Esophagus squamous epithelium (tissue), 5 donors: ENCODE measurements around the gene SNTN. TPM values are rescaled to one million over a fixed set of nuclear protein-coding genes. Genes with fewer than 3 reads are reported as not detected.

ENCODE experiments used
- DNase-seq: peaks from one replicate; lab custom pipeline; 2025; lab: John Stamatoyannopoulos, UW
- H3K27ac ChIP-seq, 4 donors: fragments of 200-600 bp; sonication (generic); one replicate each; pipeline ENCODE4 v1.5.1; 2016 to 2019; ENCODE audit warnings: mild to moderate bottlenecking in 1 of 4
- H3K27me3 ChIP-seq, 4 donors: fragments of 200-600 bp; sonication (generic); 1 replicate in 3 of 4; 2 replicates in 1 of 4; pipeline versions ENCODE4 v1.5.1 to v1.6.0; 2017 to 2021; ENCODE audit warnings: antibody characterized with exemption in 1 of 4
- H3K36me3 ChIP-seq, 3 donors: fragments of 200-600 bp; sonication (generic); one replicate each; pipeline ENCODE4 v1.5.1; 2016 to 2019
- H3K4me1 ChIP-seq, 3 donors: fragments of 200-600 bp; sonication (generic); one replicate each; pipeline ENCODE4 v1.5.1; 2017 to 2019
- H3K4me3 ChIP-seq, 4 donors: fragments of 200-600 bp; sonication (generic); 1 replicate in 3 of 4; 2 replicates in 1 of 4; pipeline ENCODE4 v1.5.1; 2016 to 2019; ENCODE audit warnings: mild to moderate bottlenecking in 2 of 4, moderate library complexity in 1 of 4
- H3K9me3 ChIP-seq, 3 donors: fragments of 200-600 bp; sonication (generic); one replicate each; pipeline ENCODE4 v1.5.1; 2016 to 2019
- CTCF ChIP-seq, 6 experiments: fragments of 450-650 bp in 4 of 6; fragments of 200-600 bp in 2 of 6; sonication (generic) in 2 of 6; IDR thresholded peaks; one replicate each; pipeline ENCODE4 v1.5.1; 2016 to 2019; ENCODE audit warnings: antibody characterized with exemption in 6 of 6, mild to moderate bottlenecking in 4 of 6, moderate library complexity in 4 of 6
- POLR2A ChIP-seq, 4 donors: fragments of 450-650 bp; IDR thresholded peaks; one replicate each; pipeline ENCODE4 v1.6.1; 2017; ENCODE audit warnings: antibody characterized with exemption in 4 of 4, mild to moderate bottlenecking in 4 of 4, moderate library complexity in 3 of 4
- whole genome bisulfite sequencing, 2 donors: methylation state at CpG; one replicate each; pipeline ENCODE4 v1.1.5; 2018; 5-methylcytosine and 5-hydroxymethylcytosine counted together
- intact Hi-C: fragments of 100-400 bp; cut with DNase I; formaldehyde crosslinking; loops from one replicate; pipeline ENCODE4 v1.15.0; 2022
- total RNA-seq, 4 donors: library from RNA; depleted of rRNA; stranded (reverse); fragments of >200 nt; gene quantifications; one replicate each; pipeline ENCODE4 v1.1.0, GENCODE V29; 2016
- donor health status: DM: yes; HTN: yes; CAD: no.

SNTN gene
- total RNA-seq, 4 donors from 2014 or later, result not detected

GRCh38 chr3:63684081-63684480 is 31.6 kb downstream of the SNTN start:
- no peaks in the 10 kb centered on the region for H3K9me3 ChIP-seq
- no peaks in the 10 kb centered on the region for H3K4me1 ChIP-seq
- no peaks in the 10 kb centered on the region for H3K36me3 ChIP-seq
- H3K27ac ChIP-seq, result no peak overlapping the region
- TF ChIP-seq POLR2A (IDR thresholded peaks at IDR 0.05) (no peak), CTCF (IDR thresholded peaks at IDR 0.05) (no peak)
- H3K4me3 ChIP-seq, result no peak overlapping the region
- WGBS, 2 donors, result 50 to 57% methylated on average over 6 of the region's 6 CpGs
- no peak for DNase-seq
- intact Hi-C loops, result no loop called here
- H3K27me3 ChIP-seq, result no peaks in the 10 kb centered on the region

DNA sequence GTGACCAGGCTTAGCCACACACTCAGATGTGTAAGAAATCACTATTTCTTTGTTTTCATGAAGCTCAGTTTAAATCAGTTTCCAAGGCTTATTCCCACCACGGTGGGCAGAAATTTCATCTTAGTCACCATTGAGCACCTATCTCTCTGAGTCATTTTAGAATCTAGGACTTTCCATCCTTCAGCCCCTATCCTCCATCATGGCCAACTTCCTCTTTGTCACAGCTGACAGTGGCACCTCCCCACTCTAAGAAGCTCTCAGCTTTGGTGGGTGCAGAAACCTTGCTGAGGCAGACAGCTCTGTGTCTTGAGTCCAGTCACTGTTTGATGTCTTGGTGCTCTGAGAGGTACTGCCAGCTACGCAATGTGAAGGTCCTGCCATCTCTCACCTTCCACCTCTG is 32.9 kb downstream of the SNTN start:
- Histone ChIP-seq H3K27ac (no peak overlapping the region), H3K9me3 (no peaks in the 10 kb centered on the region), H3K4me1 (no peaks in the 10 kb centered on the region), H3K36me3 (no peaks in the 10 kb centered on the region), H3K4me3 (no peak overlapping the region), H3K27me3 (no peaks in the 10 kb centered on the region)
- WGBS, 2 donors, result 77 to 87% methylated on average over 2 of the region's 2 CpGs
- DNase-seq, result no peak
- intact Hi-C loops, result no loop called here
- TF ChIP-seq POLR2A (IDR thresholded peaks at IDR 0.05) (no peak), CTCF (IDR thresholded peaks at IDR 0.05) (no peak)

- Histone ChIP-seq H3K4me3 (no peak overlapping the region), H3K4me1 (no peaks in the 10 kb centered on the region), H3K27ac (no peak overlapping the region), H3K36me3 (no peaks in the 10 kb centered on the region), H3K9me3 (no peaks in the 10 kb centered on the region), H3K27me3 (no peaks in the 10 kb centered on the region)
- TF ChIP-seq CTCF (IDR thresholded peaks at IDR 0.05) (no peak), POLR2A (IDR thresholded peaks at IDR 0.05) (no peak)
- no peak for DNase-seq
- 61 to 62% methylated on average over 8 to 9 of the region's 9 CpGs for WGBS, 2 donors
- intact Hi-C loops, result no loop called here
Observed at GRCh38 chr3:63687278-63688225, 35.1 kb downstream of the SNTN start.

GRCh38 chr3:63689285-63689684 is 36.8 kb downstream of the SNTN start:
- Histone ChIP-seq H3K9me3 (no peaks in the 10 kb centered on the region), H3K4me1 (no peaks in the 10 kb centered on the region), H3K4me3 (no peak overlapping the region), H3K27me3 (no peaks in the 10 kb centered on the region), H3K27ac (no peak overlapping the region), H3K36me3 (no peaks in the 10 kb centered on the region)
- intact Hi-C loops, result no loop called here
- no peak for DNase-seq
- WGBS, 2 donors, result 33 to 57% methylated on average over 1 of the region's 1 CpG
- TF ChIP-seq CTCF (IDR thresholded peaks at IDR 0.05) (no peak), POLR2A (IDR thresholded peaks at IDR 0.05) (no peak)

GRCh38 chr3:63693351-63693750 is 40.9 kb downstream of the SNTN start:
- no peaks in the 10 kb centered on the region for H3K9me3 ChIP-seq
- intact Hi-C loops, result no loop called here
- no peak for TF ChIP-seq CTCF (IDR thresholded peaks at IDR 0.05)
- no peak for TF ChIP-seq POLR2A (IDR thresholded peaks at IDR 0.05)

More at GRCh38 chr3:63693351-63693750, 40.9 kb downstream of the SNTN start:
- Histone ChIP-seq H3K36me3 (no peaks in the 10 kb centered on the region), H3K27ac (no peak overlapping the region), H3K4me3 (no peak overlapping the region), H3K27me3 (no peaks in the 10 kb centered on the region), H3K4me1 (no peaks in the 10 kb centered on the region)
- DNase-seq, result no peak
